ENCODE results near the gene RALGPS1.

- no peak for TF ChIP-seq EZH2phosphoT487 (IDR thresholded peaks at IDR 0.05; ENCODE audit: low read depth)
- TF ChIP-seq, protein P1, sequence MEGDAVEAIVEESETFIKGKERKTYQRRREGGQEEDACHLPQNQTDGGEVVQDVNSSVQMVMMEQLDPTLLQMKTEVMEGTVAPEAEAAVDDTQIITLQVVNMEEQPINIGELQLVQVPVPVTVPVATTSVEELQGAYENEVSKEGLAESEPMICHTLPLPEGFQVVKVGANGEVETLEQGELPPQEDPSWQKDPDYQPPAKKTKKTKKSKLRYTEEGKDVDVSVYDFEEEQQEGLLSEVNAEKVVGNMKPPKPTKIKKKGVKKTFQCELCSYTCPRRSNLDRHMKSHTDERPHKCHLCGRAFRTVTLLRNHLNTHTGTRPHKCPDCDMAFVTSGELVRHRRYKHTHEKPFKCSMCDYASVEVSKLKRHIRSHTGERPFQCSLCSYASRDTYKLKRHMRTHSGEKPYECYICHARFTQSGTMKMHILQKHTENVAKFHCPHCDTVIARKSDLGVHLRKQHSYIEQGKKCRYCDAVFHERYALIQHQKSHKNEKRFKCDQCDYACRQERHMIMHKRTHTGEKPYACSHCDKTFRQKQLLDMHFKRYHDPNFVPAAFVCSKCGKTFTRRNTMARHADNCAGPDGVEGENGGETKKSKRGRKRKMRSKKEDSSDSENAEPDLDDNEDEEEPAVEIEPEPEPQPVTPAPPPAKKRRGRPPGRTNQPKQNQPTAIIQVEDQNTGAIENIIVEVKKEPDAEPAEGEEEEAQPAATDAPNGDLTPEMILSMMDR (IDR thresholded peaks at IDR 0.05; ENCODE audit: low read depth, low read length) = no peak
Measured at GRCh38 chr9:127165116-127165515, 250.5 kb downstream of the RALGPS1 start.

Data from OCI-LY3 (cell line).